ENCODE measurements around the gene FHOD1.

Gene FHOD1

GRCh38 chr16:67197704-67198103, 49.6 kb downstream of the FHOD1 start:
- peaks cover 5% of the 10 kb centered on the region for H3K4me1 ChIP-seq (ENCODE audit: control insufficient read depth, insufficient read depth, low read length)
- WGBS (ENCODE audit: insufficient coverage, insufficient read length) = no CpG with 5 or more reads among the region's 6 CpGs

GRCh38 chr16:67196881-67197280, 50.4 kb downstream of the FHOD1 start:
- Histone ChIP-seq H3K36me3 (ENCODE audit: control insufficient read depth, insufficient read depth, low read length) (peaks cover 27% of the 10 kb centered on the region), H3K4me3 (ENCODE audit: low read length) (no peak overlapping the region)

More at GRCh38 chr16:67197704-67198103, 49.6 kb downstream of the FHOD1 start:
- H3K27me3 ChIP-seq (ENCODE audit: control insufficient read depth, insufficient read depth, low read length) = no peaks in the 10 kb centered on the region
- H3K4me3 ChIP-seq (ENCODE audit: low read length) = no peak overlapping the region
- no peaks in the 10 kb centered on the region for H3K9me3 ChIP-seq (ENCODE audit: control insufficient read depth, insufficient read depth, low read length)
- no peak overlapping the region for H3K27ac ChIP-seq (ENCODE audit: low read length)
- no peak for DNase-seq (ENCODE audit: low read depth, low spot score)
- H3K36me3 ChIP-seq (ENCODE audit: control insufficient read depth, insufficient read depth, low read length) = peaks cover 29% of the 10 kb centered on the region

GRCh38 chr16:67195676-67196075, 51.6 kb downstream of the FHOD1 start:
- WGBS (ENCODE audit: insufficient coverage, insufficient read length) = no CpG with 5 or more reads among the region's 5 CpGs
- H3K36me3 ChIP-seq (ENCODE audit: control insufficient read depth, insufficient read depth, low read length) = peaks cover 27% of the 10 kb centered on the region
- no peak for DNase-seq (ENCODE audit: low read depth, low spot score)

More at GRCh38 chr16:67196881-67197280, 50.4 kb downstream of the FHOD1 start:
- Histone ChIP-seq H3K9me3 (ENCODE audit: control insufficient read depth, insufficient read depth, low read length) (no peaks in the 10 kb centered on the region), H3K4me1 (ENCODE audit: control insufficient read depth, insufficient read depth, low read length) (peaks cover 5% of the 10 kb centered on the region), H3K27ac (ENCODE audit: low read length) (no peak overlapping the region), H3K27me3 (ENCODE audit: control insufficient read depth, insufficient read depth, low read length) (no peaks in the 10 kb centered on the region)
- no CpG with 5 or more reads among the region's 1 CpG for WGBS (ENCODE audit: insufficient coverage, insufficient read length)
- DNase-seq (ENCODE audit: low read depth, low spot score) = no peak

GRCh38 chr16:67194260-67194659, 53.0 kb downstream of the FHOD1 start:
- no CpG with 5 or more reads among the region's 6 CpGs for WGBS (ENCODE audit: insufficient coverage, insufficient read length)
- no peak overlapping the region for H3K27ac ChIP-seq (ENCODE audit: low read length)

More at GRCh38 chr16:67195676-67196075, 51.6 kb downstream of the FHOD1 start:
- peaks cover 5% of the 10 kb centered on the region for H3K4me1 ChIP-seq (ENCODE audit: control insufficient read depth, insufficient read depth, low read length)
- no peak overlapping the region for H3K4me3 ChIP-seq (ENCODE audit: low read length)
- H3K27ac ChIP-seq (ENCODE audit: low read length) = no peak overlapping the region
- no peaks in the 10 kb centered on the region for H3K27me3 ChIP-seq (ENCODE audit: control insufficient read depth, insufficient read depth, low read length)
- no peaks in the 10 kb centered on the region for H3K9me3 ChIP-seq (ENCODE audit: control insufficient read depth, insufficient read depth, low read length)

GRCh38 chr16:67193536-67193935, 53.7 kb downstream of the FHOD1 start:
- no peaks in the 10 kb centered on the region for H3K9me3 ChIP-seq (ENCODE audit: control insufficient read depth, insufficient read depth, low read length)
- peaks cover 4% of the 10 kb centered on the region for H3K4me1 ChIP-seq (ENCODE audit: control insufficient read depth, insufficient read depth, low read length)
- no peak overlapping the region for H3K27ac ChIP-seq (ENCODE audit: low read length)
- H3K27me3 ChIP-seq (ENCODE audit: control insufficient read depth, insufficient read depth, low read length) = no peaks in the 10 kb centered on the region
- DNase-seq (ENCODE audit: low read depth, low spot score) = no peak
- peaks cover 27% of the 10 kb centered on the region for H3K36me3 ChIP-seq (ENCODE audit: control insufficient read depth, insufficient read depth, low read length)
- H3K4me3 ChIP-seq (ENCODE audit: low read length) = no peak overlapping the region

More at GRCh38 chr16:67194260-67194659, 53.0 kb downstream of the FHOD1 start:
- H3K36me3 ChIP-seq (ENCODE audit: control insufficient read depth, insufficient read depth, low read length) = peaks cover 27% of the 10 kb centered on the region
- peaks cover 4% of the 10 kb centered on the region for H3K4me1 ChIP-seq (ENCODE audit: control insufficient read depth, insufficient read depth, low read length)
- H3K4me3 ChIP-seq (ENCODE audit: low read length) = no peak overlapping the region
- H3K27me3 ChIP-seq (ENCODE audit: control insufficient read depth, insufficient read depth, low read length) = no peaks in the 10 kb centered on the region
- DNase-seq (ENCODE audit: low read depth, low spot score) = no peak
- H3K9me3 ChIP-seq (ENCODE audit: control insufficient read depth, insufficient read depth, low read length) = no peaks in the 10 kb centered on the region

- H3K27me3 ChIP-seq (ENCODE audit: control insufficient read depth, insufficient read depth, low read length) = no peaks in the 10 kb centered on the region
- whole genome bisulfite sequencing (ENCODE audit: insufficient coverage, insufficient read length) = no CpG with 5 or more reads among the region's 17 CpGs
- DNase-seq (ENCODE audit: low read depth, low spot score) = no peak
- no peaks in the 10 kb centered on the region for H3K9me3 ChIP-seq (ENCODE audit: control insufficient read depth, insufficient read depth, low read length)
- no peak overlapping the region for H3K27ac ChIP-seq (ENCODE audit: low read length)
- H3K36me3 ChIP-seq (ENCODE audit: control insufficient read depth, insufficient read depth, low read length) = peaks cover 22% of the 10 kb centered on the region
- peaks cover 2% of the 10 kb centered on the region; the same call in 1 of the 2 replicates for H3K4me1 ChIP-seq (ENCODE audit: control insufficient read depth, insufficient read depth, low read length)
- peak overlapping the region; percentile 85 for H3K4me3 ChIP-seq (ENCODE audit: low read length)
Measured at GRCh38 chr16:67192781-67193361, 54.4 kb downstream of the FHOD1 start.

- peaks cover 22% of the 10 kb centered on the region for H3K36me3 ChIP-seq (ENCODE audit: control insufficient read depth, insufficient read depth, low read length)
- peaks cover 2% of the 10 kb centered on the region; the same call in 1 of the 2 replicates for H3K4me1 ChIP-seq (ENCODE audit: control insufficient read depth, insufficient read depth, low read length)
- peak within 1 kb of the TSS; percentile 85 for H3K4me3 ChIP-seq (ENCODE audit: low read length)
- no peaks in the 10 kb centered on the region for H3K27me3 ChIP-seq (ENCODE audit: control insufficient read depth, insufficient read depth, low read length)
- no CpG with 5 or more reads among the region's 54 CpGs for WGBS (ENCODE audit: insufficient coverage, insufficient read length)
- H3K9me3 ChIP-seq (ENCODE audit: control insufficient read depth, insufficient read depth, low read length) = no peaks in the 10 kb centered on the region
- H3K27ac ChIP-seq (ENCODE audit: low read length) = no peak within 1 kb of the TSS
- DNase-seq (ENCODE audit: low read depth, low spot score) = no peak
Measured at GRCh38 chr16:67191995-67192681, 55.1 kb downstream of the FHOD1 start, which contains the start of gene E2F4. TSS of gene E2F4 (plus strand) at chr16:67192155. CDS start at chr16:67192228, 73 bp downstream.

- Histone ChIP-seq H3K36me3 (ENCODE audit: control insufficient read depth, insufficient read depth, low read length) (peaks cover 19% of the 10 kb centered on the region), H3K4me1 (ENCODE audit: control insufficient read depth, insufficient read depth, low read length) (peaks cover 3% of the 10 kb centered on the region; the same call in 1 of the 2 replicates), H3K4me3 (ENCODE audit: low read length) (no peak overlapping the region; the same call in 1 of the 2 replicates), H3K9me3 (ENCODE audit: control insufficient read depth, insufficient read depth, low read length) (no peaks in the 10 kb centered on the region), H3K27me3 (ENCODE audit: control insufficient read depth, insufficient read depth, low read length) (no peaks in the 10 kb centered on the region), H3K27ac (ENCODE audit: low read length) (no peak overlapping the region)
- DNase-seq (ENCODE audit: low read depth, low spot score) = no peak
- WGBS (ENCODE audit: insufficient coverage, insufficient read length) = no CpG with 5 or more reads among the region's 9 CpGs
Measured at GRCh38 chr16:67191411-67191994, 55.8 kb downstream of the FHOD1 start.

- no peak overlapping the region for H3K4me3 ChIP-seq (ENCODE audit: low read length)
- peaks cover 4% of the 10 kb centered on the region; the same call in 1 of the 2 replicates for H3K4me1 ChIP-seq (ENCODE audit: control insufficient read depth, insufficient read depth, low read length)
- DNase-seq (ENCODE audit: low read depth, low spot score) = no peak
- no peaks in the 10 kb centered on the region for H3K9me3 ChIP-seq (ENCODE audit: control insufficient read depth, insufficient read depth, low read length)
- H3K27me3 ChIP-seq (ENCODE audit: control insufficient read depth, insufficient read depth, low read length) = no peaks in the 10 kb centered on the region
- peaks cover 11% of the 10 kb centered on the region for H3K36me3 ChIP-seq (ENCODE audit: control insufficient read depth, insufficient read depth, low read length)
- WGBS (ENCODE audit: insufficient coverage, insufficient read length) = no CpG with 5 or more reads among the region's 13 CpGs
- no peak overlapping the region for H3K27ac ChIP-seq (ENCODE audit: low read length)
Measured at GRCh38 chr16:67190448-67191399, 56.6 kb downstream of the FHOD1 start.

- no CpG with 5 or more reads among the region's 6 CpGs for WGBS (ENCODE audit: insufficient coverage, insufficient read length)
- peaks cover 2% of the 10 kb centered on the region; the same call in 1 of the 2 replicates for H3K27me3 ChIP-seq (ENCODE audit: control insufficient read depth, insufficient read depth, low read length)
- H3K4me3 ChIP-seq (ENCODE audit: low read length) = no peak within 1 kb of the TSS
- peaks cover 5% of the 10 kb centered on the region for H3K4me1 ChIP-seq (ENCODE audit: control insufficient read depth, insufficient read depth, low read length)
- no peak within 1 kb of the TSS for H3K27ac ChIP-seq (ENCODE audit: low read length)
- no peak for DNase-seq (ENCODE audit: low read depth, low spot score)
- peaks cover 6% of the 10 kb centered on the region; the same call in 1 of the 2 replicates for H3K36me3 ChIP-seq (ENCODE audit: control insufficient read depth, insufficient read depth, low read length)
- H3K9me3 ChIP-seq (ENCODE audit: control insufficient read depth, insufficient read depth, low read length) = no peaks in the 10 kb centered on the region
Measured at GRCh38 chr16:67190041-67190440, 57.2 kb downstream of the FHOD1 start, which contains the start of gene EXOC3L1. TSS of gene EXOC3L1 (minus strand) at chr16:67190136. CDS start at chr16:67189676, 460 bp downstream.
